H1 (cell line): Measurements from ENCODE around the gene EGR1.

ENCODE experiments used
- ASH2L ChIP-seq: fragments of 200-600, 300-600 bp; sonication (generic); IDR thresholded peaks from one replicate; pipeline ENCODE4 v1.7.1; 2017; ENCODE audit warnings: low read length
- EP300 ChIP-seq, 2 experiments: IDR thresholded peaks; 1 replicate in 1 of 2; 2 replicates in 1 of 2; pipeline ENCODE4 v1.6.1; 2011 to 2012; ENCODE audit warnings: low read depth in 2 of 2, low read length in 2 of 2, mild to moderate bottlenecking in 2 of 2, borderline replicate concordance in 1 of 2, inconsistent platforms in 1 of 2, moderate library complexity in 1 of 2
- HDAC6 ChIP-seq: IDR thresholded peaks from one replicate; pipeline ENCODE4 v1.7.1; 2012; ENCODE audit warnings: low read depth, mild to moderate bottlenecking, inconsistent platforms, low read length, moderate library complexity
- RBBP5 ChIP-seq: IDR thresholded peaks from 2 replicates; pipeline ENCODE4 v1.7.1; 2012; ENCODE audit warnings: low read depth, mild to moderate bottlenecking, inconsistent platforms, low read length, moderate library complexity, borderline replicate concordance
- RNF2 ChIP-seq: fragments of 200-900, 300-1000 bp; sonication (generic); IDR thresholded peaks from 2 replicates; pipeline ENCODE4 v1.7.1; 2016; ENCODE audit warnings: borderline replicate concordance, low read depth, mild to moderate bottlenecking, antibody characterized with exemption, low read length; ENCODE audit not compliant: poor library complexity, severe bottlenecking; ENCODE audit errors: missing control alignments
- SIN3A ChIP-seq, 2 experiments: IDR thresholded peaks in 1 of 2; conservative IDR thresholded peaks in 1 of 2; 2 replicates each; pipeline ENCODE4 v1.6.1; 2011 to 2012; ENCODE audit warnings: low read length in 2 of 2, improper control_type of control experiment in 1 of 2, low read depth in 1 of 2, mild to moderate bottlenecking in 1 of 2
- TAF1 ChIP-seq: IDR thresholded peaks from 2 replicates; pipeline ENCODE4 v1.6.1; 2011; ENCODE audit warnings: mild to moderate bottlenecking, low read depth, low read length
- TEAD4 ChIP-seq: IDR thresholded peaks from 2 replicates; pipeline ENCODE4 v1.6.1; 2012; ENCODE audit warnings: low read depth, low read length, inconsistent platforms, mixed read lengths
- ZNF274 ChIP-seq: IDR thresholded peaks from 2 replicates; pipeline ENCODE4 v1.7.0; 2012; ENCODE audit warnings: low read length, borderline replicate concordance; ENCODE audit errors: extremely low read depth
- TF ChIP-seq, protein P1 (sequence below): IDR thresholded peaks from 2 replicates; pipeline ENCODE4 v1.6.1; 2012; ENCODE audit warnings: inconsistent platforms
- TF ChIP-seq, protein P2 (sequence below), 3 experiments: IDR thresholded peaks; 1 replicate in 2 of 3; 2 replicates in 1 of 3; pipeline versions ENCODE4 v1.5.1 to v1.6.1; 2011; ENCODE audit warnings: low read length in 3 of 3, mild to moderate bottlenecking in 3 of 3, inconsistent platforms in 2 of 3, low read depth in 1 of 3, moderate library complexity in 1 of 3; ENCODE audit not compliant: insufficient read depth in 1 of 3; ENCODE audit errors: control extremely low read depth in 1 of 3
- TF ChIP-seq, protein P3 (sequence below): IDR thresholded peaks from 2 replicates; pipeline ENCODE4 v1.6.1; 2011; ENCODE audit warnings: low read depth, mild to moderate bottlenecking, low read length; ENCODE audit not compliant: insufficient read depth

DNA sequence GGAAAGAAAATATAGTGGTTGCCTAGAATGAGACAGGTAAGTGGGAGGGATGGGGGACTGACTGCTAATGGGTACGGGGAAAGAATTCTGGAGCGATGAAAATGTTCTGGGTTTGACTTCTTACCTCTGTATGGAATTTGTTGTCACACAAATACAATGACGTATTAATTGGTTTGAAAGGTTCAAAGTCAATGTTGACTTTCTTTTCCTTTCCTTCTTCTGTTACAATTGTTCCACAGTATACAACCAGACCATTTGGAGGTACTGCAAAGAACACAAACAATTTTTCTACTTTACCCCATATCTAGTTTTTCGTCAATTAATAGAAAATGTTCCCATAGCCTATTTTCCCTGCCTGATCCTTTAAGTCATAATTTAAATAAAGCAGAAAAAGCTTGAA, 52.2 kb downstream of the EGR1 start:
- TF ChIP-seq SIN3A (conservative IDR thresholded peaks at IDR 0.05 in 1 of 2, IDR thresholded peaks at IDR 0.05 in 1 of 2; ENCODE audit: low read depth in 1 of 2, low read length in 2 of 2), result no peak
- TF ChIP-seq, protein P1, sequence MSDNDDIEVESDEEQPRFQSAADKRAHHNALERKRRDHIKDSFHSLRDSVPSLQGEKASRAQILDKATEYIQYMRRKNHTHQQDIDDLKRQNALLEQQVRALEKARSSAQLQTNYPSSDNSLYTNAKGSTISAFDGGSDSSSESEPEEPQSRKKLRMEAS, result no peak
- no peak for TF ChIP-seq ZNF274
- no peak for TF ChIP-seq RBBP5
- TF ChIP-seq, protein P2, sequence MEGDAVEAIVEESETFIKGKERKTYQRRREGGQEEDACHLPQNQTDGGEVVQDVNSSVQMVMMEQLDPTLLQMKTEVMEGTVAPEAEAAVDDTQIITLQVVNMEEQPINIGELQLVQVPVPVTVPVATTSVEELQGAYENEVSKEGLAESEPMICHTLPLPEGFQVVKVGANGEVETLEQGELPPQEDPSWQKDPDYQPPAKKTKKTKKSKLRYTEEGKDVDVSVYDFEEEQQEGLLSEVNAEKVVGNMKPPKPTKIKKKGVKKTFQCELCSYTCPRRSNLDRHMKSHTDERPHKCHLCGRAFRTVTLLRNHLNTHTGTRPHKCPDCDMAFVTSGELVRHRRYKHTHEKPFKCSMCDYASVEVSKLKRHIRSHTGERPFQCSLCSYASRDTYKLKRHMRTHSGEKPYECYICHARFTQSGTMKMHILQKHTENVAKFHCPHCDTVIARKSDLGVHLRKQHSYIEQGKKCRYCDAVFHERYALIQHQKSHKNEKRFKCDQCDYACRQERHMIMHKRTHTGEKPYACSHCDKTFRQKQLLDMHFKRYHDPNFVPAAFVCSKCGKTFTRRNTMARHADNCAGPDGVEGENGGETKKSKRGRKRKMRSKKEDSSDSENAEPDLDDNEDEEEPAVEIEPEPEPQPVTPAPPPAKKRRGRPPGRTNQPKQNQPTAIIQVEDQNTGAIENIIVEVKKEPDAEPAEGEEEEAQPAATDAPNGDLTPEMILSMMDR (IDR thresholded peaks at IDR 0.05; ENCODE audit: control extremely low read depth in 1 of 3, insufficient read depth in 1 of 3, low read depth in 1 of 3, low read length in 3 of 3), result no peak
- TF ChIP-seq HDAC6, result no peak
- TF ChIP-seq RNF2, result no peak
- TF ChIP-seq ASH2L, result no peak
- TF ChIP-seq, protein P3, sequence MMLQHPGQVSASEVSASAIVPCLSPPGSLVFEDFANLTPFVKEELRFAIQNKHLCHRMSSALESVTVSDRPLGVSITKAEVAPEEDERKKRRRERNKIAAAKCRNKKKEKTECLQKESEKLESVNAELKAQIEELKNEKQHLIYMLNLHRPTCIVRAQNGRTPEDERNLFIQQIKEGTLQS, result no peak
- no peak for TF ChIP-seq TEAD4
- no peak for TF ChIP-seq EP300 (IDR thresholded peaks at IDR 0.05; ENCODE audit: borderline replicate concordance in 1 of 2, low read depth in 2 of 2, low read length in 2 of 2)
- TF ChIP-seq TAF1, result no peak
